ENCODE data around the gene ANK2.
A peak's percentile ranks its signal among the peaks of the same experiment; 100 is the strongest.

Gene ANK2

DNA sequence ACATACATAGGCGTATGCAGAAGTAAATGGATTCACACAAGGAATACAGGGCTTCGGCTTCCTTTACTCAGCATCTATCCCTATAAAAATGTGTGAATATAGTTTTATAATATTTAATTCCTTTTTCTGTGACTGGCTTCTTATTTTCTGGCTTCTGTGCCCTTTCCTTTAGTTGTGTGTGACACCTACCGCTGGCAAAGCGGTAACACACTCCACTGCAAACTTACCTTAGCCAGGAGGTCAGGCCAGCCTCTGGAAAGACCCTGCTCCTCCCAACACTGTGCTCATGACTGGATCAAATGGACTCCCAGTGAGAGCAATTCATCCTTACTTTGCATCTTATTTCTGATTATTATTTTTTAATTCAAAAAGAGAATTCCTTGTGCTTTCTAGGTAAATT, 244.2 kb downstream of the ANK2 start:
- DNase-seq = no peak

GRCh38 chr4:113294908-113295307, 245.5 kb downstream of the ANK2 start:
- no peak for DNase-seq

- no peak for DNase-seq
Observed at GRCh38 chr4:113300471-113300928, 251.0 kb downstream of the ANK2 start.

DNA sequence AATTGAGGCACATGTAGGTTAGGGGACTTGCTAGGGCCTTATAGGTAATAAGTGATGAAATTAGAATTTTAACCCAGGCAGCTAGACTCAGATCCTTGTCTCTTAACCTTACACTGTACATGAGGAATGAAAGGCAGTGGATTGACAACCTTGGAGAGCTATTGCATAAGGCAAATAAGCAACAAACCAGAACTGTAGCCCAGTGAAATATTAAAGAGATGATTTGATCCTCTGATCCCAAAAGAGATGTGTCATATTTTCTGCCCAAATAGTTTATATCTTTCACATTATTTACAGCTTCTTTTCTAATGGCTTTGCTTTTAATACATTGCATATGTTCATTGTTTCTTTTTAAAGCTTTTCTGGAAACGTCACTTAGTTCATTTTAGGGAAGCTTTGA, 252.6 kb downstream of the ANK2 start:
- DNase-seq = no peak

DNA sequence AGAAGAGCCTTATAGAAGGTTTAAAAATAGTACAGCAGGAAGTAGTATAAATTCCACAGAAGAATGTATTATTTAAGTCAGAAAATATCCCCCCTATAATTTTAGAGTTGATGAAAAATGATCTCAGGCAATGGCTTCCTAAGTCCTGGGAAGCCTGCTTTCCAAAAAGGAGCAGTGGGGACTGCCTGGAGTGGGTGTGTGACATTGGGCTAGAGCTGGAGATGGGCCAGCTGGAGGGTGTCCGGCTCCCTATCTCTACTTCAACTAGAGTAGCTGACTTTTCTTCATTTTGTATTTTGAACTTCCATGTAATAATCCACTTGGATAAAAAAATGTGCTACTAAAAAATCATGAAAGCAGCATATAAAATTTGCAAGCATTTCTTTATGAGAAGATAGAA, 253.9 kb downstream of the ANK2 start:
- DNase-seq = no peak

GRCh38 chr4:113311047-113311446, 261.6 kb downstream of the ANK2 start:
- no peak for DNase-seq

DNA sequence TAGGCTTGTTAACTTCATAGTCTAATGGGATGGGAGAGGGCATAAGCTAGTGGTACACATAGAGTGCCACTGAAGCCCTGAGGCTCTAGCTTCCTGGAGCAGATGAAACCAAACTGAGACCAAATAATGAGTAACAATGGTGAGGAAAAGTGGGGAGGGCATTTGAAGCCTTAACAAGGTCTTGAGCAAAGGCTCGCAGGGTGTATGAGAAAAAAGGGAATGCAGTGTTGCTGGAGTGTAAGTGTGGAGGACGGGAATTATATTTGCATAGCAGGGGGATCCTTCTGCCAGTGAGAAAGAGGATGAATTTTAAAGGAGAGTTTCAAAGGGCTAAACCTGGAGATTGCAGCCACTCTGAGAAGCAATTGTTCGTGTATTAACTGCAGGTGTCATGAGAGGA, 263.1 kb downstream of the ANK2 start:
- no peak for DNase-seq

DNA sequence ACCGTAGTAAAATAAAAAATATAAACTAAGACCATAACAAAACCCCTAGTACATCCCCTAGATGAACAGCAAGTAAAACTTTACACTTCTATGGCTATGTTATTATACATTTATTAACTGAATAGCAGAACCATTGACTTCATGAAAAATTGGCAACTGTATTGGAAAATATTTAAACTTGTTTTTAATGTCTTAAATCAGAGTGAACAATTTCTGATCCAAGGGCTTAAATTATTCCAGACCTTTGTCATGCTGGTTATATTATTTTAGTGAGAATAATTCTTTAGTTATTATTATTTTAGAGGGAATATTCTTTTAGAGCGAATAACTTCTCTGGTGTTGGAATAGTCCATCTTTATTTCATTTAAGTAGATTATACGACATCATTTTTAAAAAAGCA, 265.0 kb downstream of the ANK2 start:
- no peak for DNase-seq

DNA sequence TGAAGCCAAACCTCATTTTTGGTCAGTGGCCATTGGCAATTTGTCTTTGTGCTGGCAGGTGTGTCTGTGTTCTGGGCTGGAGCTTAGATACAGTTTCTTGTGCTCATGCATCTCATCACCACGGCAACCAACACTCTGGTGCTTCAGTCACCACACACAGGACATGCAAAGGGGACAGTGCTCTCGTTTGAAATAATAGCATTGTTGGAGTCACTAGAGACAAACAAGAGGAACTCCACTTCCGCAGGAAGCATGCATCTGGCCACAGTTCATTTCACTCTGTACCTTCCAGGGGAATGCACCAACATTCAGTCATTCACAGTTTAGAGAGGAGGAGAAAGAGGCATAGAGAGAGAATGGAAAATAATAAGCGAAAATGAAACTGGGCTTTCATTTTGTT, 267.4 kb downstream of the ANK2 start:
- DNase-seq = peak; percentile 10

DNA sequence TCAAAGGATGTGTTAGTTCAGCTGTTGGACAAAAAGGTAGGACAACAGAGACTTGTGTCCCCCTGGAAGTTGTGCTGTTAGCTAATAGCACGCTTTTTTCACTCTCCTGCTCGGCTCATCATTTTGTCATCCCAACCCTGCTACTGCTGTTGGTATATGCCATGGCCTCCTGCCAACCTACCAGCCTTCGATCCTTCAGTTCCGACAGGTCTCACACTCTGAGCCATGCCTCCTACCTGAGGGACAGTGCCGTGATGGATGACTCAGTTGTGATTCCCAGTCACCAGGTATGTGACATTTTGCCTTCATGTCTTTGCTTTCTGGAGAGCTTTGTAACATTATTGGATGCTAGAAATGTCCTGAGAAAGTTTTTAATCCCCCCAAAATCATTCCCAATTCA, 268.1 kb downstream of the ANK2 start:
- no peak for DNase-seq

DNA sequence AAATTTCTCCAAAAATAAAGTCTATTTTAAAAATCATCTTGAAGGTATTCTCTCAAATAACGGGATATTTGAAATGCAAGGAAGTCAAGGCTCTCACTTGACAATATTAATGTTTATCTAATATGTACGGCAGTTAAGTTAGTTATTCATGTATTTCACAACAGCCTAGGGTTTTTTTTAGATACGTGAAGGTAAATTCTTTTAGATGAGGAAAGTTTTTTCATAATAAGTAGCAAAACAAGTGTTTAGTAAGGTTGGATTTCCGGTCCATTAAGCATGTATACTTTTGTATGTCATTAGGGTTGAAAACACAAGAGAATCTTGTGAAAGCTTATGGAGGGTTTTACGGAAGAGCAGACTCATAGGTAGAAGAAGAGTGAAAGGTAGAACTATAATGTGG, 273.3 kb downstream of the ANK2 start:
- DNase-seq = no peak

DNA sequence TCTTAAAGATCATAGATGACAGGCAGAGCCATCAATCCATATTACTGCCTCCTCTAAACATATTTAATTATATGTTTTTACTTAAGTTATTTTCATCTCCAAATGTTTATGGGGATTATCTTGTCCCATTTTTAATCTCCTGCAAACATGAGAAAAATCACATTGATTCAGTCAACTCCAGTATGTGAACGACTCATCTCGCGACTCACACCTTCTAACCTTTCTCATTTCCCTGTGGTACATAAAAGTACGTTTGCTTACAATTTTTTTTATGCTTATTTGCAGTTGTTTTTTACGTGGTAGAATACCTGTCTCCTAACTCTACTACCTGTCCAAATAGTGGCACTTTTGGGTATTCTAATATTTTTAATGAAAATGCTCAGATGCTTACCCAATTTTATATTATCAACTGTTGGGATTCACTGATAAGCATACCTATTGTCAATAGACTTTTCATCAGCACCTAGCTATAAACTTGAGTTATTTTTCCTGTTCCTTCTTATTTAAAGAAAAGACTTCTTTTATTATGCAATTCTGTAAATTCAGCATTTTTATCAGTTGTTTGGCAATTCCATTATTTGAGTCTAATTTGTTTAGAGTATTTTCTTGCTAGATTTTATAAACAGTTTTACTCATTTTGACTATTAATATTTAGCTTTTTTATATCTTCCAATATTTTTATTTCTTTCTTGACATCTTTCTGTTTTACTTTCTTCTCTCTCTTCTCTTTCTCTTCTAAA, 276.6 kb downstream of the ANK2 start:
- DNase-seq = no peak

DNA sequence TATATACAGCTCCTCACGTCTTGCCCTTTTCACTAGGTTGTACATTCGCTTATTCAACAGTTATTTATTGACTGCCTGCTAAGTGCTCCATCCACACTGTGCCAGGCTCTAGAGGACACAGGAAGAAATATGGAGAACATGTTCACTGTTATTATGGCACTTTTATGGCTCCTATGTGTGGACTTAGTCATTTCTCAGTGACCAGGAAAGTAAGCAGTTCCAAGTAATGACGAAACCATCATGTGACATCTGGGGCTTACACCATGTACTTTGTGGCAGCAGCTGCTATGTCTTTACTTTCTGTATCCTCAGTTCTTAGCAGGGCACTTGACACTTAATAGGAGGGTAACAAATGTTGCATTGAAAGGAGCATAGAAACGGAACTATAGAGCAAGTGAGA, 278.0 kb downstream of the ANK2 start:
- DNase-seq = no peak

DNA sequence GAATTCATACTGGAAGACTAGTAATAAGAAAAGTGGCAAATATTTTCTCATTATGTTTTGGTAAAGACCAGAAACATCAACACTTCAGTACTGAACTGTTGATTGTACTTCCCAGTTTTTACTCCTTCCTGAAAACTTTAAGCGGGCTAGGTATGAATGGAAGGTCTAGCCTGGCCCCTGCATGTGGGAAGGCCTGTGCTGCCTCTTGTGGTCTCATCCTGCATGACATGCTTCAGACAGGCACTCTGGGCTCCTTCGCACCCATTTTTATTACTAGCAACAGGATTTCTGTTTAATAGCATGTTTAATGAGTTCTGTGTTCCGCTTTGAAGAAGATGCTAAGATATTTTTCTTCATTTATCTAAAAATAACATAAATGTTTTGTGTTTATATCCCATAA, 279.1 kb downstream of the ANK2 start:
- DNase-seq = no peak

DNA sequence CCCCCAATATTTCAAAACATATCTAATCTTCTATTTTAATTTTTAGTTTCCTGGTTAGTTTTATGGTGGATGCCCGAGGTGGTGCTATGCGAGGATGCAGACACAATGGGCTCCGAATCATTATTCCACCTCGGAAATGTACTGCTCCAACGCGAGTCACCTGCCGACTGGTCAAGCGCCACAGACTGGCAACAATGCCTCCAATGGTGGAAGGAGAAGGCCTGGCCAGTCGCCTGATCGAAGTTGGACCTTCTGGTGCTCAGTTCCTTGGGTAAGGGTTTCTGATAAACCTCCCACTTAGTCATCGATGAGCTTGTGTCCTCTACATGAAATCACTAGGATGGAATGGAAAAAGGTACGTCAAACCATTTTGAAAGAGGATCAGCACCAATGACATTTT, 280.7 kb downstream of the ANK2 start:
- no peak for DNase-seq

- no peak for DNase-seq
Observed at GRCh38 chr4:113331811-113332210, 282.4 kb downstream of the ANK2 start.

DNA sequence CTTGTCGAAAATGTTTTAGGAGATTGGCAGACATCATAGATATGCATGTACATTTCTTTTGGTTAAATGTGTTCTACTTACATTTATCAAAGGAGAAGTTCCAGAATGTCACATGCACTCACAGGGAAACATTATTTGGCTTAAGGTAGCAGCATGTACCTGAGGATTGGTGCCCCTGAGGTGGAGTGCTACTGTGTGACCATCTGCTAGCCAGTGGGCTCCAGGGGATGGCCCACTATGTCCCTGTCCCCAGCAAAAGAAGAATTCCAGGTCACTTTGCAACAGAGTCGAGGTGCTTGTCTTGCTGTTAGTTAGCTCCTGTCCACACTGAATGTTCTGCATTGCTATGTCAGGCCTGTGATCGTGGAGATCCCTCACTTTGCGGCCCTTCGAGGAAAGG, 283.2 kb downstream of the ANK2 start:
- no peak for DNase-seq

- no peak for DNase-seq
Observed at GRCh38 chr4:113335746-113336145, 286.3 kb downstream of the ANK2 start.

DNA sequence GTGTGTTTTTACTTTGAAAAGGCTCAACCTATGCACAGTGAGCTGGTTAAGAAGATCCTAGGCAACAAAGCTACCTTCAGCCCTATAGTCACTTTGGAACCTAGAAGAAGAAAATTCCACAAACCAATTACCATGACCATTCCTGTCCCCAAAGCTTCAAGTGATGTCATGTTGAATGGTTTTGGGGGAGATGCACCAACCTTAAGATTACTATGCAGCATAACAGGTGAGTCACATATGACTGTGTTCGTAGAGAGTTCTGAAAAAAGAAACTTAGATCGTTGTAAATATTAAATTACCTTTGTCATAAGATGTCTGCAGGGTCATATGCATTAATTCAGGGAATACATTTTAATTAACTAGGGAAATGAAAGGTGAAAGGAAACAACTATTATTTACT, 287.1 kb downstream of the ANK2 start:
- DNase-seq = no peak

DNA sequence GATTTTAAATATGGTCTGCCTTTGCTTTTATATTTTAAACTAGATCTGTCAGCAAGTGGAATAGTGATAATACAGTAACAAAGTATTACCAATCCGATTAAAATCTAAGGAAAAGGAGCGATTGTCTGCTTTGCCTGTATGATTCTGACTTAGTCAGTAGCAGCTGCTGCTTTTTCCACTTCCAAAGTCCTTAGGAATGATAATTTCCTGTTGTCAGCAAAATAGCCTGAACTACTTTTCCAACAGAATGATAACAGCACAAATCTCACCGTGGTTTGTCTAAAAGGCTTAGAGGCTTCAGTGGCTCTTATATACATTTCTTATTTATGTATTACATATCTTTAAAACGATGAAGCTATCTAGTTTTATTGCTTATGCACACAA, 290.0 kb downstream of the ANK2 start:
- DNase-seq = no peak

DNA sequence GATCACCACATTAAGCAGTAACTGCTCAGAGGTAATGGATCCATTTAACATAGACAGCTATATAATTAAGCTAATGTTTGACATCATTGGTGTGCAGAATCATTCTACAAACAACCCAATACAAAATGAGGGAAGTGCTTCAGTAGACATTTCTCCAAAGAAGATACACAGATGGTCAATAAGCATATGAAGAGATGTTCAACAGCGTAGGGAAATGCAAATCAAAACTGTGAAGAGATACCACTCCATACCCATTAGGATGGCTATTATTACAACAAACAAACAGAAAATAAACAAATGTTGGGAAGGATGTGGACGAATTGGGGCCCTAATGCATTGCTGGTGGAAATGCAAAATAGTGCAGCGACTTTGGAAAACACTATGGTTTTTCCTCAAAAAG, 294.6 kb downstream of the ANK2 start:
- DNase-seq = no peak

- no peak for DNase-seq
Observed at GRCh38 chr4:113347245-113347644, 297.8 kb downstream of the ANK2 start.

GRCh38 chr4:113349430-113349829, 300.0 kb downstream of the ANK2 start:
- DNase-seq = no peak

DNA sequence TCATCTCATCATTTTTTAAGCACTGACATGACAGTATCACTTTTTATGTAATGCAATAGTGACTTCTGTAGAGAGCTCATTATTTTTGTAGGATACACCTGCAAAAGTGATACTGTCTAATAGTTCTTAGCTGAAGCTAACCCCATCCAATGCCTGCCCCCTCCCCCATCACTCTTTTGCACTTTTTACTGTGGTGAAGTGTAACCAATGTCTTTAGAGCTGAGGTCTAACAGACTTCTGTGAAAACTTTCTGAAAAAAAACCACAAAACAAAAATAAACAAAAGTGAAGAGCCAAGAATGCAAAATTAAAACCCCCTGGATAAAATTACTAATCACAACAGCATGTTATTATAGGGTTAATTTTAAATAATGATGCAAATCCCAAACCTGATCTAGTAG, 301.1 kb downstream of the ANK2 start:
- no peak for DNase-seq

- peak; percentile 55 for DNase-seq
Observed at GRCh38 chr4:113355550-113356371, 306.3 kb downstream of the ANK2 start.

Data from CD4-positive, alpha-beta T cell treated with Interleukin-17A for 1 hour (primary cell).